ENCODE results near the gene IPO13. TPM values are rescaled to one million over a fixed set of nuclear protein-coding genes. Genes with fewer than 3 reads are reported as not detected.

IPO13 gene
- total RNA-seq, 1 experiment from 2014 or later = 25.0 TPM

DNA sequence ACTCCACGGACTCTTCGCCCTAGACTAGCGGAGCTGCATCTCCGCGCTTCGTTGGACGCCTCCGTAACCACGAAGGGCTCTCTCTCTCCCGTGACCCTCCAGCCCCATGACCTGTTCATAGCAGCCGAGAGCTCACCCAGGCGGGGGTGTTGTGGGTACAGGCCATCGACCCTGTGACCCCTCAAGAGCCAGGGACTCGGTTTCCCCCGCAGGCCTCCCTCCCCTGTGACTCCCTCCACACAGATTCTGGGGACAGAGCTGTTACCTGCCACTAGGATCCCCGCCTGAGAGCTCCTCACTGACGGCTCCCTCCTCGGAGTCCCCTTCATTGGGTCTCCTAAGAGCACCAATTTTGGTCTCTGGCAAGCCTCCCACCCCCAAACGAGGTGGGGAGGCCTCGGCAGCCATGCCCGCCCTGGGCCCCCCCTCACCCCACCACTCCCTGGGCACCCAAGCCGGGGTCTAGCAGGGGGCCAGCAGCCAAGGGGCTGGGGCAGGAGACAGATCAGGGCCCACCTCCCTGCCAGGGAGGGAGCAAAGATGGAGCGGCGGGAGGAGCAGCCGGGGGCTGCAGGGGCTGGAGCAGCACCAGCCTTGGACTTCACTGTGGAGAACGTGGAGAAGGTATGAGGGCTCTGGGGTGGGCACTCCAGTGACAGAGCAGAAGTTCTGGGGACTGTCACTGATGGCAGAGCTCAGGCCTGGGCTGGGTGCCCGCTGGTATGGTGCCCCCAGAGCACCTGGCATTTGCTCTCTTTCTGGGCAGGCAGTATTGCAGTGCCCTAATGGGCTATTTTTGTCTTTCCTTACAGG, 517 bp downstream of the IPO13 start:
- H2AFZ ChIP-seq = peak overlapping the region; percentile 94
- peak overlapping the region; percentile 74 for H3K4me3 ChIP-seq
- H3K9me2 ChIP-seq (ENCODE audit: insufficient read depth) = no peaks in the 10 kb centered on the region
- intact Hi-C loops (cut with micrococcal nuclease; ENCODE audit: unreplicated experiment) = loop anchor here (2.0 kb wide), 2 partner anchors 44 to 418 kb away; partner anchors contain the start of gene CCDC24
- H3F3A ChIP-seq (ENCODE audit: insufficient read depth, low read depth) = peaks cover 6% of the 10 kb centered on the region; the same call in 1 of the 2 replicates
- ChIA-PET POLR2A (ENCODE audit: unreplicated experiment) (interaction anchor here (0.5 to 0.9 kb wide), 4 partner anchors 23 to 1781 kb away, joined by 3 to 38 read pairs (median 6); partner anchors contain the start of genes DPH2 and SLC6A9), CTCF (interaction anchor here (0.6 to 2.8 kb wide), 4 partner anchors 101 to 234 kb away, joined by 3 to 13 read pairs (median 3); no protein-coding TSS in a partner anchor)
- peaks cover 17% of the 10 kb centered on the region; the same call in 1 of the 2 replicates for H3K79me2 ChIP-seq (ENCODE audit: low read depth)
- no peak for DNase-seq
- H3K4me1 ChIP-seq (replicated peaks; ENCODE audit: insufficient read depth) = peaks cover 26% of the 10 kb centered on the region
- H3K9me3 ChIP-seq (ENCODE audit: insufficient read depth, low read depth) = no peaks in the 10 kb centered on the region
- peak overlapping the region; percentile 100 for H3K4me2 ChIP-seq
- TF ChIP-seq, protein P1, sequence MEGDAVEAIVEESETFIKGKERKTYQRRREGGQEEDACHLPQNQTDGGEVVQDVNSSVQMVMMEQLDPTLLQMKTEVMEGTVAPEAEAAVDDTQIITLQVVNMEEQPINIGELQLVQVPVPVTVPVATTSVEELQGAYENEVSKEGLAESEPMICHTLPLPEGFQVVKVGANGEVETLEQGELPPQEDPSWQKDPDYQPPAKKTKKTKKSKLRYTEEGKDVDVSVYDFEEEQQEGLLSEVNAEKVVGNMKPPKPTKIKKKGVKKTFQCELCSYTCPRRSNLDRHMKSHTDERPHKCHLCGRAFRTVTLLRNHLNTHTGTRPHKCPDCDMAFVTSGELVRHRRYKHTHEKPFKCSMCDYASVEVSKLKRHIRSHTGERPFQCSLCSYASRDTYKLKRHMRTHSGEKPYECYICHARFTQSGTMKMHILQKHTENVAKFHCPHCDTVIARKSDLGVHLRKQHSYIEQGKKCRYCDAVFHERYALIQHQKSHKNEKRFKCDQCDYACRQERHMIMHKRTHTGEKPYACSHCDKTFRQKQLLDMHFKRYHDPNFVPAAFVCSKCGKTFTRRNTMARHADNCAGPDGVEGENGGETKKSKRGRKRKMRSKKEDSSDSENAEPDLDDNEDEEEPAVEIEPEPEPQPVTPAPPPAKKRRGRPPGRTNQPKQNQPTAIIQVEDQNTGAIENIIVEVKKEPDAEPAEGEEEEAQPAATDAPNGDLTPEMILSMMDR (conservative IDR thresholded peaks at IDR 0.05) = no peak
- TF ChIP-seq EZH2 (IDR thresholded peaks at IDR 0.05; ENCODE audit: low read depth) = no peak
- no TSS peak for BruUV-seq (replicated peaks)
- H4K20me1 ChIP-seq (ENCODE audit: insufficient read depth) = no peaks in the 10 kb centered on the region
- H3K36me3 ChIP-seq (ENCODE audit: low read depth) = no peaks in the 10 kb centered on the region
- no peaks in the 10 kb centered on the region for H3K27me3 ChIP-seq (ENCODE audit: insufficient read depth, low read depth)
- H3K27ac ChIP-seq = no peak overlapping the region; the same call in 1 of the 2 replicates

DNA sequence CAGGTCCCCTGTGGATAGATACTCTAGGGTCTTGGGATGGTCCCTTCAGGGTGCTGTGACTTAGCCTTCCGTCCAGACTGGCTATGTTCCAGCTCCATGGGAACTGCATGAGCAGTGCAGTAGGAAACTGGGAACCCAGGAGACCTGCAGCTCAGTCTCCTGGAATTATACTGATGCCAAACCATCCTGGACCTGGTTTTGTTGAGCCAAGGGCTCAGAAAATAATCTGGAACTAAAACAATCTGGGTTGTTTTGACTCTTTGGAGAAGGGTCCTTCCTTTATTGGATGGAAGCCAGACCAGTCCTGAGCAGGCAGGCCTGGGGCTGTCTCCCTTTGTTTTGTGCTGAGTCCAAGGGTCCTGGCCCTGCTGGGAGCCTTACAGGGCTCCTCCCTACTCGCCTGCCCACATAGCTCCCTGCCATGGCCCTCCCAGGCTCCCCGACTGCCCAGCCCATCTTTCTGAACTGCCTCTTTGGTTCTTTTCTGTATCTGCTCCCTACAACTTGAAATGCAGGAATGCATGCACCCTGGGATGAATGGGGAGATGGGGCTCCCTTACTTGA, 1.2 kb downstream of the IPO13 start:
- H3K79me2 ChIP-seq (ENCODE audit: low read depth) = peaks cover 17% of the 10 kb centered on the region; the same call in 1 of the 2 replicates
- H3K27ac ChIP-seq = no peak overlapping the region
- POLR2A ChIA-PET (ENCODE audit: unreplicated experiment) = interaction anchor here (0.9 kb wide), 1 partner anchor 493 kb away, joined by 5 read pairs; no protein-coding TSS in a partner anchor

DNA sequence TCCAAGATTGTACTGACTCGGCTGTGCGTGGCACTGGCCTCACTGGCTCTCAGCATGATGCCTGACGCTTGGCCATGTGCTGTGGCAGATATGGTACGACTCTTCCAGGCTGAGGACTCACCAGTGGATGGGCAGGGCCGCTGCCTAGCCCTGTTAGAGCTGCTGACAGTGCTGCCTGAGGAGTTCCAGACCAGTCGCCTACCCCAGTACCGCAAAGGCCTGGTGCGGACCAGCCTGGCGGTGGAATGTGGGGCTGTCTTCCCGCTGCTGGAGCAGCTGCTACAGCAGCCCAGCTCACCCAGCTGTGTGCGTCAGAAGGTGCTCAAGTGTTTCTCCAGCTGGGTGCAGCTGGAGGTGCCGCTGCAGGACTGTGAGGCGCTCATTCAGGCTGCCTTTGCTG, 2.9 kb downstream of the IPO13 start:
- POLR2A ChIA-PET (ENCODE audit: unreplicated experiment) = no interaction called here
- Histone ChIP-seq H2AFZ (no peak overlapping the region), H3F3A (ENCODE audit: insufficient read depth, low read depth) (peaks cover 6% of the 10 kb centered on the region; the same call in 1 of the 2 replicates), H3K9me2 (ENCODE audit: insufficient read depth) (no peaks in the 10 kb centered on the region), H3K27ac (no peak overlapping the region), H3K4me3 (no peak overlapping the region), H3K4me1 (replicated peaks; ENCODE audit: insufficient read depth) (peaks cover 24% of the 10 kb centered on the region), H3K27me3 (ENCODE audit: insufficient read depth, low read depth) (no peaks in the 10 kb centered on the region), H3K79me2 (ENCODE audit: low read depth) (peaks cover 15% of the 10 kb centered on the region; the same call in 1 of the 2 replicates), H3K4me2 (no peak overlapping the region), H3K36me3 (ENCODE audit: low read depth) (no peaks in the 10 kb centered on the region), H4K20me1 (ENCODE audit: insufficient read depth) (no peaks in the 10 kb centered on the region), H3K9me3 (ENCODE audit: insufficient read depth, low read depth) (no peaks in the 10 kb centered on the region)
- intact Hi-C loops (cut with micrococcal nuclease; ENCODE audit: unreplicated experiment) = no loop called here
- TF ChIP-seq EZH2 (IDR thresholded peaks at IDR 0.05; ENCODE audit: low read depth) = no peak
- TF ChIP-seq, protein P1 (conservative IDR thresholded peaks at IDR 0.05) = no peak
- no TSS peak for BruUV-seq (replicated peaks)
- no peak for DNase-seq
- CTCF ChIA-PET = no interaction called here

More for the DNA sequence above, 1.2 kb downstream of the IPO13 start:
- peak overlapping the region; percentile 74; the same call in 1 of the 2 replicates for H3K4me3 ChIP-seq
- peaks cover 26% of the 10 kb centered on the region for H3K4me1 ChIP-seq (replicated peaks; ENCODE audit: insufficient read depth)
- H3K27me3 ChIP-seq (ENCODE audit: insufficient read depth, low read depth) = no peaks in the 10 kb centered on the region
- CTCF ChIA-PET = interaction anchor here (0.7 kb wide), 1 partner anchor 100 kb away, joined by 3 read pairs; no protein-coding TSS in a partner anchor
- peak overlapping the region; percentile 100 for H3K4me2 ChIP-seq
- intact Hi-C loops (cut with micrococcal nuclease; ENCODE audit: unreplicated experiment) = loop anchor here (2.0 kb wide), 2 partner anchors 43 to 419 kb away; partner anchors contain the start of gene CCDC24
- no peak overlapping the region for H2AFZ ChIP-seq
- H3K9me3 ChIP-seq (ENCODE audit: insufficient read depth, low read depth) = no peaks in the 10 kb centered on the region
- H3K36me3 ChIP-seq (ENCODE audit: low read depth) = no peaks in the 10 kb centered on the region
- BruUV-seq (replicated peaks) = TSS peak; percentile 43
- H3F3A ChIP-seq (ENCODE audit: insufficient read depth, low read depth) = peaks cover 6% of the 10 kb centered on the region; the same call in 1 of the 2 replicates
- no peak for DNase-seq
- no peaks in the 10 kb centered on the region for H3K9me2 ChIP-seq (ENCODE audit: insufficient read depth)
- no peak for TF ChIP-seq EZH2 (IDR thresholded peaks at IDR 0.05; ENCODE audit: low read depth)
- no peaks in the 10 kb centered on the region for H4K20me1 ChIP-seq (ENCODE audit: insufficient read depth)
